Measurements from ENCODE around the gene ADAMTS16. TPM values are rescaled to one million over a fixed set of nuclear protein-coding genes. Genes with fewer than 3 reads are reported as not detected.

The ADAMTS16 gene
- total RNA-seq, 1 experiment from 2014 or later = 30.1 TPM

DNA sequence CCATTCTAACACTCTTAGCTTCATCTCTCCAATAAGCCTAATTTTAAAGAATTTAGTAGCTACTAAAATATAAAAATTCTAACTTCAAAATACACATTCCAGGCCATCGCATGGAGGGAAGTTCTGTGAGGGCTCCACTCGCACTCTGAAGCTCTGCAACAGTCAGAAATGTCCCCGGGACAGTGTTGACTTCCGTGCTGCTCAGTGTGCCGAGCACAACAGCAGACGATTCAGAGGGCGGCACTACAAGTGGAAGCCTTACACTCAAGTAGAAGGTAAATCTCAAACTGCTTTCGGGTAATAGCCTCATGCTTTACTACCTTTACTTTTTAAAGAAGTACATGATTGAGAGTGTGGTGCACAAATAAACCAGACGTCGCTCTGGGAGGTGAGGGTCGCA lies 94.8 kb downstream of the ADAMTS16 start (continued):
- TF ChIP-seq, protein P1, sequence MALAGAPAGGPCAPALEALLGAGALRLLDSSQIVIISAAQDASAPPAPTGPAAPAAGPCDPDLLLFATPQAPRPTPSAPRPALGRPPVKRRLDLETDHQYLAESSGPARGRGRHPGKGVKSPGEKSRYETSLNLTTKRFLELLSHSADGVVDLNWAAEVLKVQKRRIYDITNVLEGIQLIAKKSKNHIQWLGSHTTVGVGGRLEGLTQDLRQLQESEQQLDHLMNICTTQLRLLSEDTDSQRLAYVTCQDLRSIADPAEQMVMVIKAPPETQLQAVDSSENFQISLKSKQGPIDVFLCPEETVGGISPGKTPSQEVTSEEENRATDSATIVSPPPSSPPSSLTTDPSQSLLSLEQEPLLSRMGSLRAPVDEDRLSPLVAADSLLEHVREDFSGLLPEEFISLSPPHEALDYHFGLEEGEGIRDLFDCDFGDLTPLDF (CRISPR knock-in tag; IDR thresholded peaks at IDR 0.05) = no peak
- TF ChIP-seq, protein P2, sequence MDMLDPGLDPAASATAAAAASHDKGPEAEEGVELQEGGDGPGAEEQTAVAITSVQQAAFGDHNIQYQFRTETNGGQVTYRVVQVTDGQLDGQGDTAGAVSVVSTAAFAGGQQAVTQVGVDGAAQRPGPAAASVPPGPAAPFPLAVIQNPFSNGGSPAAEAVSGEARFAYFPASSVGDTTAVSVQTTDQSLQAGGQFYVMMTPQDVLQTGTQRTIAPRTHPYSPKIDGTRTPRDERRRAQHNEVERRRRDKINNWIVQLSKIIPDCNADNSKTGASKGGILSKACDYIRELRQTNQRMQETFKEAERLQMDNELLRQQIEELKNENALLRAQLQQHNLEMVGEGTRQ (CRISPR knock-in tag; IDR thresholded peaks at IDR 0.05) = no peak
- TF ChIP-seq GRHL2 (CRISPR knock-in tag; IDR thresholded peaks at IDR 0.05; ENCODE audit: insufficient replicate concordance, severe bottlenecking) (no peak), SMAD3 (CRISPR knock-in tag; IDR thresholded peaks at IDR 0.05; ENCODE audit: borderline replicate concordance) (no peak), ZNF138 (CRISPR knock-in tag; conservative IDR thresholded peaks at IDR 0.05) (no peak)
- TF ChIP-seq, protein P3, sequence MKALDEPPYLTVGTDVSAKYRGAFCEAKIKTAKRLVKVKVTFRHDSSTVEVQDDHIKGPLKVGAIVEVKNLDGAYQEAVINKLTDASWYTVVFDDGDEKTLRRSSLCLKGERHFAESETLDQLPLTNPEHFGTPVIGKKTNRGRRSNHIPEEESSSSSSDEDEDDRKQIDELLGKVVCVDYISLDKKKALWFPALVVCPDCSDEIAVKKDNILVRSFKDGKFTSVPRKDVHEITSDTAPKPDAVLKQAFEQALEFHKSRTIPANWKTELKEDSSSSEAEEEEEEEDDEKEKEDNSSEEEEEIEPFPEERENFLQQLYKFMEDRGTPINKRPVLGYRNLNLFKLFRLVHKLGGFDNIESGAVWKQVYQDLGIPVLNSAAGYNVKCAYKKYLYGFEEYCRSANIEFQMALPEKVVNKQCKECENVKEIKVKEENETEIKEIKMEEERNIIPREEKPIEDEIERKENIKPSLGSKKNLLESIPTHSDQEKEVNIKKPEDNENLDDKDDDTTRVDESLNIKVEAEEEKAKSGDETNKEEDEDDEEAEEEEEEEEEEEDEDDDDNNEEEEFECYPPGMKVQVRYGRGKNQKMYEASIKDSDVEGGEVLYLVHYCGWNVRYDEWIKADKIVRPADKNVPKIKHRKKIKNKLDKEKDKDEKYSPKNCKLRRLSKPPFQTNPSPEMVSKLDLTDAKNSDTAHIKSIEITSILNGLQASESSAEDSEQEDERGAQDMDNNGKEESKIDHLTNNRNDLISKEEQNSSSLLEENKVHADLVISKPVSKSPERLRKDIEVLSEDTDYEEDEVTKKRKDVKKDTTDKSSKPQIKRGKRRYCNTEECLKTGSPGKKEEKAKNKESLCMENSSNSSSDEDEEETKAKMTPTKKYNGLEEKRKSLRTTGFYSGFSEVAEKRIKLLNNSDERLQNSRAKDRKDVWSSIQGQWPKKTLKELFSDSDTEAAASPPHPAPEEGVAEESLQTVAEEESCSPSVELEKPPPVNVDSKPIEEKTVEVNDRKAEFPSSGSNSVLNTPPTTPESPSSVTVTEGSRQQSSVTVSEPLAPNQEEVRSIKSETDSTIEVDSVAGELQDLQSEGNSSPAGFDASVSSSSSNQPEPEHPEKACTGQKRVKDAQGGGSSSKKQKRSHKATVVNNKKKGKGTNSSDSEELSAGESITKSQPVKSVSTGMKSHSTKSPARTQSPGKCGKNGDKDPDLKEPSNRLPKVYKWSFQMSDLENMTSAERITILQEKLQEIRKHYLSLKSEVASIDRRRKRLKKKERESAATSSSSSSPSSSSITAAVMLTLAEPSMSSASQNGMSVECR (CRISPR knock-in tag; IDR thresholded peaks at IDR 0.05; ENCODE audit: borderline replicate concordance) = no peak
- TF ChIP-seq, protein P4, sequence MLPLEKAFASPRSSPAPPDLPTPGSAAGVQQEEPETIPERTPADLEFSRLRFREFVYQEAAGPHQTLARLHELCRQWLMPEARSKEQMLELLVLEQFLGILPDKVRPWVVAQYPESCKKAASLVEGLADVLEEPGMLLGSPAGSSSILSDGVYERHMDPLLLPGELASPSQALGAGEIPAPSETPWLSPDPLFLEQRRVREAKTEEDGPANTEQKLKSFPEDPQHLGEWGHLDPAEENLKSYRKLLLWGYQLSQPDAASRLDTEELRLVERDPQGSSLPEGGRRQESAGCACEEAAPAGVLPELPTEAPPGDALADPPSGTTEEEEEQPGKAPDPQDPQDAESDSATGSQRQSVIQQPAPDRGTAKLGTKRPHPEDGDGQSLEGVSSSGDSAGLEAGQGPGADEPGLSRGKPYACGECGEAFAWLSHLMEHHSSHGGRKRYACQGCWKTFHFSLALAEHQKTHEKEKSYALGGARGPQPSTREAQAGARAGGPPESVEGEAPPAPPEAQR (CRISPR knock-in tag; IDR thresholded peaks at IDR 0.05) = no peak

DNA sequence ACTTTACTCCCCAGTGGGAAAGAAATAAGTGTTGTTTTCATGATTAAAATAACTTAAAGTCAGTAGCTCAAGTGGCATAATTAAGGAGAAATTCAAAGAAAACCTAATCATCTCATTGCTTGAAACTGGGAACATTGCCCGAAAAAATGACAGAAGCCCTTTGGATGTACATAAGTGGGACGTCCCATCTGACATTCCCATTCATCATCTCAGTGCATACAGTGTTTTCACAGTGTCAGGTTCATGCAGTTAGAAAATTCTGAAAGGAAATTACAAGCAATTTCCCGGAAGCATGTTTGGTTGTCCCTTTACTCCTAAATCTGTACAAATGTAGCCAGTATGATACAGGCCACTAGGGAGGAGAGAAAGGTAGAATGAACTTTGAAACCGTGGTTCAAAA lies 95.6 kb downstream of the ADAMTS16 start:
- CTCF ChIA-PET = interaction anchor here (2.0 kb wide), 1 partner anchor 57 kb away, joined by 5 read pairs; no protein-coding TSS in a partner anchor
- H3K9me3 Mint-ChIP-seq = peaks cover 4% of the 10 kb centered on the region; the same call in 1 of the 2 replicates
- ATAC-seq (no peak), DNase-seq (ENCODE audit: low spot score) (no peak)
- H3K27ac Mint-ChIP-seq = no peak overlapping the region
- no peaks in the 10 kb centered on the region for H3K27me3 Mint-ChIP-seq (ENCODE audit: low read depth)
- POLR2A ChIA-PET = no interaction called here
- no peak overlapping the region for H3K4me3 Mint-ChIP-seq
- H3K4me1 Mint-ChIP-seq = peaks cover 7% of the 10 kb centered on the region; the same call in 1 of the 2 replicates
- peaks cover 32% of the 10 kb centered on the region for H3K36me3 Mint-ChIP-seq
- no peak for TF ChIP-seq ZNF671 (CRISPR knock-in tag; IDR thresholded peaks at IDR 0.05)
- no peak for TF ChIP-seq SMAD3 (CRISPR knock-in tag; IDR thresholded peaks at IDR 0.05; ENCODE audit: borderline replicate concordance)
- TF ChIP-seq, protein P5, sequence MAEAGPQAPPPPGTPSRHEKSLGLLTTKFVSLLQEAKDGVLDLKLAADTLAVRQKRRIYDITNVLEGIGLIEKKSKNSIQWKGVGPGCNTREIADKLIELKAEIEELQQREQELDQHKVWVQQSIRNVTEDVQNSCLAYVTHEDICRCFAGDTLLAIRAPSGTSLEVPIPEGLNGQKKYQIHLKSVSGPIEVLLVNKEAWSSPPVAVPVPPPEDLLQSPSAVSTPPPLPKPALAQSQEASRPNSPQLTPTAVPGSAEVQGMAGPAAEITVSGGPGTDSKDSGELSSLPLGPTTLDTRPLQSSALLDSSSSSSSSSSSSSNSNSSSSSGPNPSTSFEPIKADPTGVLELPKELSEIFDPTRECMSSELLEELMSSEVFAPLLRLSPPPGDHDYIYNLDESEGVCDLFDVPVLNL (CRISPR knock-in tag; IDR thresholded peaks at IDR 0.05; ENCODE audit: borderline replicate concordance, low read depth) = no peak
- TF ChIP-seq, protein P4 (CRISPR knock-in tag; IDR thresholded peaks at IDR 0.05) = no peak
- no peak for TF ChIP-seq ZNF232 (CRISPR knock-in tag; IDR thresholded peaks at IDR 0.05)
- TF ChIP-seq, protein P6, sequence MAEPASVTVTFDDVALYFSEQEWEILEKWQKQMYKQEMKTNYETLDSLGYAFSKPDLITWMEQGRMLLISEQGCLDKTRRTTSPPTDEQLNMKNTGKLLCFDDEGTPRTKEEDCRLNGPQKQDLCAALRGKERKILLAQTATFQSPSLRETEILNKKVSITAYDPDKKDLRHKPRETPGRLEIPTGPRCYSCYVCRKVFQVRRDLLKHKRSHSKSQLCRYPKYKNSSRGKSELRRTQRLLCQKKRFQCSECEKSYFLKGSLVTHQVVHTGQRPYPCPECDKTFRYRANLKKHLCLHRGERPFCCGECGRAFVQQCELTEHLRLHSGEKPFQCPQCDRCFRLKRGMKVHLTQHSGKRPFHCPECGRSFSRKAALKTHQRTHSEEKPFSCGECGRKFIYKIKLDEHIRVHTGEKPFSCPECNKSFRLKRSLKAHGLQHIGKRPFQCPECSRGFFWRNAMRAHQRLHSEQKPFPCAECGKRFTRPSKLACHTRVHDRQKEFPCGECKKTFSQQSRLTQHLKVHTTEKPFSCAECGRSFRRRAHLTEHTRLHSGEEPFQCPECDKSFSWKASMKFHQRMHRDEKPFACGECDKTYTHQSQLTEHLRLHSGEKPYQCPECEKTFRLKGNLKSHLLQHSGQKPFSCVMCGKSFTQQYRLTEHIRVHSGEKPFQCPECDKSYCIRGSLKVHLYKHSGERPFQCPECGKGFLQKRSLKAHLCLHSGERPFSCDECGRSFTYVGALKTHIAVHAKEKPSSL (CRISPR knock-in tag; conservative IDR thresholded peaks at IDR 0.05) = no peak
- TF ChIP-seq, protein P7, sequence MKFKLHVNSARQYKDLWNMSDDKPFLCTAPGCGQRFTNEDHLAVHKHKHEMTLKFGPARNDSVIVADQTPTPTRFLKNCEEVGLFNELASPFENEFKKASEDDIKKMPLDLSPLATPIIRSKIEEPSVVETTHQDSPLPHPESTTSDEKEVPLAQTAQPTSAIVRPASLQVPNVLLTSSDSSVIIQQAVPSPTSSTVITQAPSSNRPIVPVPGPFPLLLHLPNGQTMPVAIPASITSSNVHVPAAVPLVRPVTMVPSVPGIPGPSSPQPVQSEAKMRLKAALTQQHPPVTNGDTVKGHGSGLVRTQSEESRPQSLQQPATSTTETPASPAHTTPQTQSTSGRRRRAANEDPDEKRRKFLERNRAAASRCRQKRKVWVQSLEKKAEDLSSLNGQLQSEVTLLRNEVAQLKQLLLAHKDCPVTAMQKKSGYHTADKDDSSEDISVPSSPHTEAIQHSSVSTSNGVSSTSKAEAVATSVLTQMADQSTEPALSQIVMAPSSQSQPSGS (CRISPR knock-in tag; IDR thresholded peaks at IDR 0.05; ENCODE audit: borderline replicate concordance, low read depth) = no peak
- TF ChIP-seq, protein P8, sequence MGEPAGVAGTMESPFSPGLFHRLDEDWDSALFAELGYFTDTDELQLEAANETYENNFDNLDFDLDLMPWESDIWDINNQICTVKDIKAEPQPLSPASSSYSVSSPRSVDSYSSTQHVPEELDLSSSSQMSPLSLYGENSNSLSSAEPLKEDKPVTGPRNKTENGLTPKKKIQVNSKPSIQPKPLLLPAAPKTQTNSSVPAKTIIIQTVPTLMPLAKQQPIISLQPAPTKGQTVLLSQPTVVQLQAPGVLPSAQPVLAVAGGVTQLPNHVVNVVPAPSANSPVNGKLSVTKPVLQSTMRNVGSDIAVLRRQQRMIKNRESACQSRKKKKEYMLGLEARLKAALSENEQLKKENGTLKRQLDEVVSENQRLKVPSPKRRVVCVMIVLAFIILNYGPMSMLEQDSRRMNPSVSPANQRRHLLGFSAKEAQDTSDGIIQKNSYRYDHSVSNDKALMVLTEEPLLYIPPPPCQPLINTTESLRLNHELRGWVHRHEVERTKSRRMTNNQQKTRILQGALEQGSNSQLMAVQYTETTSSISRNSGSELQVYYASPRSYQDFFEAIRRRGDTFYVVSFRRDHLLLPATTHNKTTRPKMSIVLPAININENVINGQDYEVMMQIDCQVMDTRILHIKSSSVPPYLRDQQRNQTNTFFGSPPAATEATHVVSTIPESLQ (CRISPR knock-in tag; IDR thresholded peaks at IDR 0.05) = no peak
- TF ChIP-seq RELA (CRISPR knock-in tag; IDR thresholded peaks at IDR 0.05; ENCODE audit: borderline replicate concordance) = no peak

Data from WTC11 (cell line).